Activated CD4-positive, CD25-positive, alpha-beta regulatory T cell treated with anti-CD3 and anti-CD28 coated beads, Interleukin-2, amount 50 U/mL, for 72 hours (primary cell): Measurements from ENCODE around the gene TCERG1L.

Source experiments
- DNase-seq: peaks from one replicate; pipeline ENCODE4 v3.0.0; 2021

TCERG1L gene

GRCh38 chr10:131055437-131055836 is 256.1 kb downstream of the TCERG1L start:
- DNase-seq: no peak

- no peak for DNase-seq
Observed at GRCh38 chr10:131053192-131053591, 258.3 kb downstream of the TCERG1L start.

- no peak for DNase-seq
Observed at GRCh38 chr10:131050162-131050766, 261.3 kb downstream of the TCERG1L start.

GRCh38 chr10:131049016-131049415 is 262.5 kb downstream of the TCERG1L start:
- no peak for DNase-seq

- no peak for DNase-seq
Observed at GRCh38 chr10:131048606-131049005, 262.9 kb downstream of the TCERG1L start.

GRCh38 chr10:131047501-131047900 is 264.0 kb downstream of the TCERG1L start:
- no peak for DNase-seq

GRCh38 chr10:131046194-131046593 is 265.3 kb downstream of the TCERG1L start:
- no peak for DNase-seq

GRCh38 chr10:131044379-131045111 is 267.0 kb downstream of the TCERG1L start:
- DNase-seq: no peak

GRCh38 chr10:131043039-131043691 is 268.4 kb downstream of the TCERG1L start:
- no peak for DNase-seq
